Nephron (organoid): ENCODE results near the gene TLE3.
"Not testable (repeated sequence)": the region's sequence is repeated elsewhere in the genome, so short reads cannot be mapped to it uniquely, and the experiment has no call there.

Source experiments
- H3K27ac Mint-ChIP-seq, 3 experiments: 2 replicates each; pipeline ENCODE4 v1.8.0; 2020; ENCODE audit warnings: mixed read lengths in 3 of 3, mild to moderate bottlenecking in 2 of 3, moderate library complexity in 1 of 3
- H3K27me3 Mint-ChIP-seq: 2 replicates; pipeline ENCODE4 v1.8.0; 2021; ENCODE audit warnings: low read depth, mild to moderate bottlenecking, moderate library complexity, mixed read lengths
- H3K36me3 Mint-ChIP-seq: 2 replicates; pipeline ENCODE4 v1.8.0; 2020; ENCODE audit warnings: low read depth, mixed read lengths
- H3K4me1 Mint-ChIP-seq: 2 replicates; pipeline ENCODE4 v1.8.0; 2020; ENCODE audit warnings: mixed read lengths
- H3K4me3 Mint-ChIP-seq, 3 experiments: 2 replicates each; pipeline ENCODE4 v1.8.0; 2020; ENCODE audit warnings: mild to moderate bottlenecking in 3 of 3, mixed read lengths in 3 of 3, moderate library complexity in 2 of 3
- H3K9me3 Mint-ChIP-seq: 2 replicates; pipeline ENCODE4 v1.8.0; 2020; ENCODE audit warnings: mixed read lengths
- TF ChIP-seq, protein P1 (sequence below), 3 experiments: fragments of 200-600 bp; sonication (generic); IDR thresholded peaks; one replicate each; pipeline ENCODE4 v1.5.0; 2021; ENCODE audit warnings: antibody characterized with exemption in 3 of 3; ENCODE audit not compliant: unreplicated experiment in 3 of 3

The TLE3 gene

DNA sequence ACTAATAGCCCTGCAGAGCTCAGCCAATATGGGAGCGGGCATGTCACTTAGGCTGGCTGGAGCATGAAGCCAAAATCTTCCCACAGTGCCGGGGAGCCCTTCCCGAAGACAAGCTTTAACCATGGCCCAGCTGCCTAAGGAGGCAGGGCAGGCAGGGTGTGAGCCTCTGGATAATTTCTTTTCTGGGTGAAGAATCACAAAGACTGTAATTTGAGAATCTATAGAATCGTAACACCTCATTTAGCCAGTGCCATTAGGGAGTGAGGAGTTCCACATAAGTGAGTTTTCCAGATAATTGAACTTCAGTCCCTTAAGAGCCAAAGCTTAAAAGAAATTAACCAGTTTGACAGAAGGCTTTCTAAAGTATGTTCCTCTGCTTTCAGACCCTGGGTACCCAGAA is 40.2 kb upstream of the TLE3 start:
- peaks cover 29% of the 10 kb centered on the region for H3K27me3 Mint-ChIP-seq
- peaks cover 59% of the 10 kb centered on the region for H3K4me1 Mint-ChIP-seq
- no peak overlapping the region for H3K4me3 Mint-ChIP-seq
- H3K9me3 Mint-ChIP-seq = no peaks in the 10 kb centered on the region
- no peak overlapping the region for H3K27ac Mint-ChIP-seq
- H3K36me3 Mint-ChIP-seq = no peaks in the 10 kb centered on the region
- TF ChIP-seq, protein P1, sequence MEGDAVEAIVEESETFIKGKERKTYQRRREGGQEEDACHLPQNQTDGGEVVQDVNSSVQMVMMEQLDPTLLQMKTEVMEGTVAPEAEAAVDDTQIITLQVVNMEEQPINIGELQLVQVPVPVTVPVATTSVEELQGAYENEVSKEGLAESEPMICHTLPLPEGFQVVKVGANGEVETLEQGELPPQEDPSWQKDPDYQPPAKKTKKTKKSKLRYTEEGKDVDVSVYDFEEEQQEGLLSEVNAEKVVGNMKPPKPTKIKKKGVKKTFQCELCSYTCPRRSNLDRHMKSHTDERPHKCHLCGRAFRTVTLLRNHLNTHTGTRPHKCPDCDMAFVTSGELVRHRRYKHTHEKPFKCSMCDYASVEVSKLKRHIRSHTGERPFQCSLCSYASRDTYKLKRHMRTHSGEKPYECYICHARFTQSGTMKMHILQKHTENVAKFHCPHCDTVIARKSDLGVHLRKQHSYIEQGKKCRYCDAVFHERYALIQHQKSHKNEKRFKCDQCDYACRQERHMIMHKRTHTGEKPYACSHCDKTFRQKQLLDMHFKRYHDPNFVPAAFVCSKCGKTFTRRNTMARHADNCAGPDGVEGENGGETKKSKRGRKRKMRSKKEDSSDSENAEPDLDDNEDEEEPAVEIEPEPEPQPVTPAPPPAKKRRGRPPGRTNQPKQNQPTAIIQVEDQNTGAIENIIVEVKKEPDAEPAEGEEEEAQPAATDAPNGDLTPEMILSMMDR (IDR thresholded peaks at IDR 0.05; ENCODE audit: unreplicated experiment in 3 of 3) = no peak

DNA sequence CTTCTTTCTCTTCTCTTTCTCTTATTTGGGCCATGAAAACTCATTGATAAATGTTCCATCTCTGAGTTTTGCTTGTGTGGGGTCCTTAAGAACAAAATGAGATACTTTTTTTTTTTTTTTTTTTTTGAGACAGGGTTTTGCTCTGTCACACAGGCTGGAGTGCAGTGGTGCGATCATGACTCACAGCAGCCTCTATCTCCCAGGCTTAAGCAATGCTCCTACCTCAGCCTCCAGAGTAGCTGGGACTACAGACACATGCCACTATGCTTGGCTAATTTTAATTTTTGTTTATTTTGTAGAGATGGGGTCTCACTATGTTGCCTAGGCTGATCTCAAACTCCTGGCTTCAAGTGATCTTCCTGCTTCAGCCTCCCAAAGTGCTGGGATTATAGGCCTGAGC is 39.3 kb upstream of the TLE3 start:
- H3K9me3 Mint-ChIP-seq, H3K27ac Mint-ChIP-seq: not testable (repeated sequence)

DNA sequence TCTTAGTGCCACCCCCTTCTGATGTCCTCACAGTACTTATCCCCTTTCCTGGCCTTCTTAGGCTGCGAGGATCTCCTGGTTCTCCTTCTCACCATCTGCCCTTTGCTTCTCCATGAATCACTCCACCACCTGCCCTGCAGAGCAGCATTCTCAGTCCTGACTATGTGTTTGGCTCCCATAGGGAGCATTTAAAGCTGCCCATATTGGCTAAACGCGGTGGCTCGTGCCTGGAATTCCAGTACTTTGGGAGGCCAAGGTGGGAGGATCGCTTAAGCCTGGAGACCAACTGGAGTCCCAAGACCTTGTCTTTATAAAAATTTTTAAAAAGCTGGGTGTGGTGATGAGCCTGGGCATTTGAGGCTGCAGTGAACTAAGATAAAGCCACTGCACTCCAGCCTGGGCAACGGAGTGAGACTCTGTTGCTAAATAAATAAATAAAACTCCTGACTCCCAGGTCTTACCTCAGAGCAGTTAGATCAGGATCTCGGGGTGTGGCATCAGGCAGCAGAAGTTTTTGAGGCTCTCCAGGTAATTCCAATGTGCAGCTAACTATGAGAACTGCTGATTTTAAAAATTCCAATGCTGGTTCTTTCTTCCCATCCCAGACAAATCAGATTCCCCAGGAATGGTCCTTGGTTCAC is 36.2 kb upstream of the TLE3 start:
- no peaks in the 10 kb centered on the region for H3K9me3 Mint-ChIP-seq
- H3K36me3 Mint-ChIP-seq = no peaks in the 10 kb centered on the region
- H3K4me1 Mint-ChIP-seq = peaks cover 37% of the 10 kb centered on the region
- H3K27ac Mint-ChIP-seq = no peak overlapping the region
- no peak overlapping the region for H3K4me3 Mint-ChIP-seq
- TF ChIP-seq, protein P1 (IDR thresholded peaks at IDR 0.05; ENCODE audit: unreplicated experiment in 3 of 3) = no peak
- H3K27me3 Mint-ChIP-seq = peaks cover 23% of the 10 kb centered on the region

More for the DNA sequence above, 39.3 kb upstream of the TLE3 start:
- peaks cover 29% of the 10 kb centered on the region for H3K27me3 Mint-ChIP-seq
- not testable (repeated sequence) for H3K36me3 Mint-ChIP-seq, H3K4me3 Mint-ChIP-seq
- peaks cover 54% of the 10 kb centered on the region for H3K4me1 Mint-ChIP-seq

DNA sequence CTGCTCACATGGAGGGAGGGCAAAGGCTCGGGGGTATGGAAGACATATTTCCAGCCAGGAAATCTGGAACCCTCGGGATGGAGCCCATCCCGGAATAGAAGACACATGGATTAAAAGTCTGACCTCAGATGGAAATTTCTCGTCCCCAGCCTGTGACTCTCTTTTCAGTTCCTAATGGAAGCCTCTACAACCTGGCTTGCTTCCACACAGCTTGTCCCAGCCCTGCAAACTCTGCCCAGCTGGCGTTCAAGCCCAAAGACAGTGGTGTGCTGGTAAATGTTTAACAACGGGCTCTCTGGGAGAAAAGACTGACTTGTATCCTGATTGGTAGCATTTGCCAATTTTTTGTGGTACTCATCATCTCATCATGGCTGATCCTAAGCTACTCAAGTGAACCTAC is 35.6 kb upstream of the TLE3 start:
- Mint-ChIP-seq H3K9me3 (no peaks in the 10 kb centered on the region), H3K36me3 (no peaks in the 10 kb centered on the region), H3K4me1 (peaks cover 35% of the 10 kb centered on the region), H3K27me3 (peaks cover 20% of the 10 kb centered on the region), H3K27ac (no peak overlapping the region), H3K4me3 (no peak overlapping the region)
- TF ChIP-seq, protein P1 (IDR thresholded peaks at IDR 0.05; ENCODE audit: unreplicated experiment in 3 of 3) = no peak

DNA sequence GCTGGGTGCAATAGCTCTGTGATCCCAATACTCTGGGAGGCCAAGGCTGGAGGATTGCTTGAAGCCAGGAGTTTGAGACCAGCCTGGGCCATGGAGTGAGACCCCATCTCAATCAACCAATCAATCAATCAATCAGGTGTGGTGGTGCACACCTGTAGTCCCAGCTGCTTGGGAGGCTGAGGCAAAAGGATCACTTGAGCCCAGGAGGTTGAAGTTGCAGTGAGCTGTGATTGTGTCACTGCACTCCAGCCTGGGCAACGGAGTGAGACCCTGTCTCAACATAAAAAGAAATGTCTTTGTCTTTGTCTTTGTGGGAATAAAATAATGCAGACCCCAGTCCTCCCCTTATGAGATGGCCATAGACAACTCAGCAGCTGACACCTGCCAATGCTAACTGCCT is 34.9 kb upstream of the TLE3 start:
- H3K4me3 Mint-ChIP-seq = no peak overlapping the region
- H3K27ac Mint-ChIP-seq = peak overlapping the region in 2 of 3 experiments; percentile 67 to 73
- peaks cover 20% of the 10 kb centered on the region for H3K27me3 Mint-ChIP-seq
- TF ChIP-seq, protein P1 (IDR thresholded peaks at IDR 0.05; ENCODE audit: unreplicated experiment in 3 of 3) = no peak
- peaks cover 39% of the 10 kb centered on the region for H3K4me1 Mint-ChIP-seq
- H3K36me3 Mint-ChIP-seq = no peaks in the 10 kb centered on the region
- H3K9me3 Mint-ChIP-seq = no peaks in the 10 kb centered on the region

DNA sequence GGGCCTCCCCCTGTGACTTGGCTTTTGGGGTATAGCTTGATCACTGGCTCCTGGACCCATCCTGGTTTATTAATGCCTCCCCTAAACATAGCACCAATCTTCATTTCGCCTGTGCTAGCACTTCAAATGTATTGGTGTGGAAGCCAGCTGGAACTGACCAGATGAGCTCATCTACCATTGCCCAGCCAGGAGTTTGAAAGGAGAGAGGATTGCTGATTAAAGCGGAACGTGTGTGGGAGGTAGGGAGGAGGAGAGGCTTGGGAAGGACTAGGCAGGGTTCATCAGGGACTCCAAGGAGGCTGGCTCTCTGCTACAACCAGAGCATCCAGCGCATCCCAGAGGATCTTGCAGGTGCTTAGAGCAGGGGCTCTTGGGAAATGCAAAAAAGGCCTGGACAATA is 34.4 kb upstream of the TLE3 start:
- peak overlapping the region; percentile 13 to 73 (median 67) for H3K27ac Mint-ChIP-seq
- peaks cover 22% of the 10 kb centered on the region for H3K27me3 Mint-ChIP-seq
- no peak overlapping the region for H3K4me3 Mint-ChIP-seq
- no peaks in the 10 kb centered on the region for H3K36me3 Mint-ChIP-seq
- no peaks in the 10 kb centered on the region for H3K9me3 Mint-ChIP-seq
- H3K4me1 Mint-ChIP-seq = peaks cover 42% of the 10 kb centered on the region
- TF ChIP-seq, protein P1 (IDR thresholded peaks at IDR 0.05; ENCODE audit: unreplicated experiment in 3 of 3) = no peak
